SW 1271 (cell line): ENCODE results near the gene ATP5F1E.

Experiments
- DNase-seq, 2 experiments: peaks; one replicate each; lab custom pipeline; 2025; lab: John Stamatoyannopoulos, UW

Gene ATP5F1E

GRCh38 chr20:59032023-59032712 lies at the start of gene ATP5F1E:
TSS of gene ATP5F1E (minus strand) at chr20:59032335. CDS start at chr20:59032251, 84 bp downstream.
- DNase-seq = peak; percentile 89 to 97

- DNase-seq = no peak
These were observed 48.9 kb upstream of the ATP5F1E start for GRCh38 chr20:59081036-59081435.

GRCh38 chr20:59078231-59078630 lies 46.1 kb upstream of the ATP5F1E start:
- no peak for DNase-seq

DNA sequence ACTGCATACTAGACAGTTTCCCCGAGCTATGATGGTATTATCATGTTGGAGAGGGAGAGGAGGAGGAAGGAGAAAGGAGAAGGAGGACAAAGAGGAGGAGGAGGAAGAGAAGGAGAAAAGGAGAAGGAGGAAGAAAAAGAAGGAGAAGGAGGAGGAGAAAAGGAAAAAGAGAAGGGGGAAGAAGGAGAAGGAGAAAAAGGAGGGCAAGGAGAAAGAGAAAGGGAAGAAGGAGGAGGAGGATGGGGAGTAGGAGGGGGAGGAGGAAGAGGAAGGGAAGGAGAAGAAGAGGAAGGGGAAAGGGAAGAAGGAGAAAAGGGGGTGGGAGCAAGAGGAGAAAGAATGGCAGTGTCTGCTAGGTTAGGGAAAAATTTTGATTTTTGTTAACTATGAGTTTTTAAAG lies 45.6 kb upstream of the ATP5F1E start:
- DNase-seq = no peak

DNA sequence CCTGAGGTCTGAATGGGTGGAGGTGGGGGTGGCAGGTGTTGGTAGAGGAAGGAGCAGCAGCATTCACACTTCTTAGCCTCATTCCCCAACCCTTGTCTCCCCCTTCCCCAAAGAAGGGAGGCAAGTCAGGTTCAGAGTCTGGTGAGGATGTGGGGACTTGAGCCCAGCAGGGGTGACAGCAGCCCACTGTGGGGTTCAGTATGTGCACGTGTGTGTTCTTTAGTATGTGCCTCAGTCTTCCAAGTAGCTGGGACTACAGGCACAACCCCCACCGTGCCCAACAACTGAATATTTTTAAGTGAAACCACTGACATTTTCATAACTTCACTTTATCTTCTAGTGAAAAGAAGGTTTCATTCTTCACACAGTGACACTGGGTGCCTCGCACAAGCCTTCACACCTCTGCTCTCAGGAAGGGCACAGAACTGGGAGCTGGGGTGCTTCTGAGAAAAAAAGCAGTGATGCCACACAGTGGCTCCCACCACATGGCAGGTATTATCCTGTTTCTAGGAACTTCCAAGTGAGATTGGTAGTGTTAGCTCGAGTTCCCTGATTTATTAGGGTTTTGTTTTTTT lies 43.9 kb upstream of the ATP5F1E start:
- DNase-seq = no peak

GRCh38 chr20:59074456-59074855 lies 42.3 kb upstream of the ATP5F1E start:
- no peak for DNase-seq

DNA sequence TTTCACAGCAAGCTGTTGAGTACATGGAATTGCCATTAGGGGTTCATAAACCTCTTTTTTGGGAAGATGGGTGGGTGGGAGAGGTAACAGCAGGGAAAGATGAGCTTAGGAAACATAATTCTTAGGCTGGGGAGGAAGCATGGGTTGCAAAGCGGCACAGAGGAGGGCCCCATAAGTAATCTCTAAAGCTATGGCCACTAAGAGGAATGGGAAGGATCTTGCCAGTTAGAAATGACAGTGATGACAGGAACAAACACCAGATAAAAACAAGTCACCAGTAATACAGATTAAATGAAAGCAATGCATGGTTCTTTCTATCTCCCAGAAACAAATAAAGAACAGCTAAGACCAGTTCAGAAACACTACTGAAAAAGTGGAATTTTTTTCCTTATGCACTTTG lies 41.4 kb upstream of the ATP5F1E start:
- no peak for DNase-seq

DNA sequence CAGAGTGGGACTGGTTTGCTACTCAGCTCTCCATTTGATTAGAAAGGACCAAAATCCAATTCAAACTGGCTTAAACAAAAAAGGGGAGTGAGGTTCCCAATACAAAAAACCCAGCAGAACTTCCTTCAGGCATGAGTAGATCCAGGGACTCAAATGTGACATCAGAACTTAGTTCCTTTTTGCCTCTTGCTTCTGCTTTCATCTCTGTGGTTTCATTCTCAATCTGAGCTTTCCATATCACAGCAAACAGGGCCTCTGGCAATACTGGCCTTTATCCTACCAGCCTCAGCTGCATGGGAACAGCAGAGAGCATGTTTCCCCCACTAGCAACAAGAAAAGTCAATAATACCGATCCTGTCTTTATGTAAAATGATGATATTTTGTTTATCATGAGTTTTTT lies 39.1 kb upstream of the ATP5F1E start:
- no peak for DNase-seq

- DNase-seq = no peak
These were observed 36.9 kb upstream of the ATP5F1E start for GRCh38 chr20:59069026-59069425.

GRCh38 chr20:59068534-59068933 lies 36.4 kb upstream of the ATP5F1E start:
- DNase-seq = no peak

GRCh38 chr20:59064214-59064722 lies 32.1 kb upstream of the ATP5F1E start:
- no peak for DNase-seq

DNA sequence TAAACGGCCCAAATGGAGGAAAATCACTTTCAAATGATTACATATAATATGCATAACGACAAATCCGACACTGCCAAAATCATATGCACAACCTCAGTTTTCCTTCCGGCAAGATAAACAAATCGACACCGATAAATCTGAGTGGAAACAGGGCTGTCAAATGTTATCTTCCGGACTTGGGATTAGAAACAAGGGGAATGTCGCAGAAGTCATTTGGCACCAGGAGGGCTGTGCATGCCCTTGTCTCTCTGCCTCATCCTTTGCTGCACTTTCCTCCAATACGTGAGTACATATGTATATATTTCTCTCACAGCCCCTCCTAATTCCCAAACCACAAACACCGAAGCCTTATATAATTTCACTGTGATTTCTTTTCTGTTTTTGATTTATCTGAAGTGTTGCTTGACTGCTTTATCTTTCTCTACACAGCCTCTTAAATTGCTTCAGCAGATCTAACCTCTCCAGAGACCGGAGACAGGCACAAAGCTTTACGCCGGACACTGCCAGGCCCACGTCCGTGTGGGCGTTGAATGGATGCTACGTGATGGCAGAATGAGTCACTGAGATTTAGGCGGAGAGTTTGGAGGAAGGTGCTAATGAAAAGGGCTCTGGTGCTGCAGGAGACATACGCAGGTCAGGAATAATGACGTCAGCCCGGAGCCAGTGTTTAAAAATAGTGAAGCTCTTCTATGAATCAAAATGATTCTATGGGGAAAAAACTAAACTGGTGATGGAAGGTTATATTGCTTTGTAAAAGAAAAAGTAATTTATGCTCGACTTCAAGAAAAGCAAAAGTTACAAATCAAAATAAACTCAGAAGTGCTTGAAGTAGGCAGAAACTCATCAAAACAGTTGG lies 31.5 kb upstream of the ATP5F1E start:
- DNase-seq = no peak

DNA sequence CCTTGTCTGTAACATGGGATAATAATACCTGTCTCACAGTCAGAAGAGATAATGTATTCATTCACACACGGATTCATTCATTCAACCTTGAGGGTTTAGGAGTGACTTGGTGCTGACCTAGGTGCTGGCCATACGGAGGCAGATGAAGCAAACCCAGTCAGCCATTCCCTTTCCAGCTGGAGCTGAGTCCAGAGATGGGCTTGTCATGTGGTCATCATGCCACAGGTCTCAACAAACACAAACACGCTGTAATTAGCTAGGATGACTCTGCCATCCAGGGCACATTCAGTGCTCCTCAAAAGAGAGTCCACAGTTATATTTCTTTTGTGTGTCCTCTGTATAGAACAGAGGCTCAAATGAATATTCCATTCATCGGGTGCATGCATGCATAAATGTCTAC lies 29.9 kb upstream of the ATP5F1E start:
- DNase-seq = no peak

DNA sequence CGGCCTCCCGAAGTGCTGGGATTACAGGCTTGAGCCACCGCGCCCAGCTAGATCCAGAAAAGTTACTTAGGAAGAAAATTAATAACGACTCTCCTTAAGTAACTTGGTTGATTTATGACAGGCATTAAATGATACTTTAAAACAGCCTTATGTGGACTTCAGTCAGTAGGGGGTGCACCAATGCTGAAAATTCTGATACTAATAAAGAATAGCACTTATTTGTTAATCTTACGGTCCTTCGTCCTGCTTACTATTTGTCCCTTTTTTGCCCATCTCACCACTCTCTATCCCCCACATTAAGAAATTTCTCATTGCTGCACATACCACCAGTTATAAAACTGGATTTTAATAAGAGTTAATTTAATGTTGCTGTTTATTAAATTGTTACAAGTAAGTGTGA lies 23.2 kb upstream of the ATP5F1E start:
- DNase-seq = peak in 1 of 2 experiments; percentile 13

- no peak for DNase-seq
These were observed 19.6 kb upstream of the ATP5F1E start for GRCh38 chr20:59051666-59052185.

DNA sequence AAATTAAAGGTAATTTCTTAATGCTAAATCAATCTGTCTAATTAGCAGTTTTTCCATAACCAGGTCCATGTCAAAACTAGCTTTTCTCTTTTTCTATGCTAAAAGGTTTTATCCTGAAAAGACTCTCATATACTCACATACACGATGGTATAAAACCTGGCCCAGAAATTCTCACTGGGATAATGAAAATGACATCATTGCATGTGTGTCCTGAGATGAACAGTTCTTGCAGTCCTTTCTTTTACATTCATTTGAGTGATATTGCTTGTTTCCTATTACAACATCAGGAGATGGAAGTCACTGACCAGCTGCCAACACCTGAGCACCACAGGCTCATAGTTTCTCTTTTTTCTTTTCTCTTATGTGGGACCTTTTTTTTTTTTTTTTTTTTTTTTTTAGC lies 18.3 kb upstream of the ATP5F1E start:
- no peak for DNase-seq

DNA sequence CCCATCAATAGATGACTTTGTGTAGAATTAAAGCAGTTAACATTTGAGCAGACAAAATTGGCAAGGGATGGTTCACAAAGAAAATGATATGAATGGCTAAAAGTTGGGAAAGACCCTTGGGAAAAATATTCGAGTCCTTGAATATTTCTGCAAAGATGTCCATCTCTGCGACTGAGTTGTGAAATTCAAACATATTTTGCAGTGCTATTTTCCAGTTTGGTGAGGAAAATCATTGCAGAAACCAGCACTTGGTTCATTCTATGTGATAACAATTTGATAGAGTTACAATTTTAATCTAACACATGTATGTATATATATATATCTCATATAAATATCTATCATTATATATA lies 16.5 kb upstream of the ATP5F1E start:
- no peak for DNase-seq

GRCh38 chr20:59047938-59048680 lies 16.0 kb upstream of the ATP5F1E start:
- no peak for DNase-seq

- DNase-seq = no peak
These were observed 14.7 kb upstream of the ATP5F1E start for GRCh38 chr20:59046862-59047261.

GRCh38 chr20:59044796-59045195 lies 12.7 kb upstream of the ATP5F1E start:
- DNase-seq = no peak

DNA sequence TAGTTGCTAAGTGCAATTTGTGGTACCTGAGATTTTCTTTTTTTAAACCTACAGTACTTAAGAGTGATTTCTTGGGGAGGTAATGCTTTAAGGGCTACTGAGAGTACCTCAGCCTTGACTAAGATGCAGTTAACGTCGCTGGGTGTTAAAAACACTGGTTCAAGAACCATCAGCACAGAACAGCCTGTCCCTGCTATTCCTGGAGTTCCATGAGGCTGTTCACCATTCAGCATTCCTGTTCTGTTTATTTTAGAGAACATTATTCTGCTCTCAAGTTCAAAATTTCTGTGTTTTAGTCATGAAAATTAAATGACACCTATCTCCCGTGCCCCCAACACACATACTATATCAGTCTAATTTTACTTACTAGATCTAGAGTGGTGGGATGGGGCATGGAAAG lies 12.2 kb upstream of the ATP5F1E start:
- DNase-seq = no peak

DNA sequence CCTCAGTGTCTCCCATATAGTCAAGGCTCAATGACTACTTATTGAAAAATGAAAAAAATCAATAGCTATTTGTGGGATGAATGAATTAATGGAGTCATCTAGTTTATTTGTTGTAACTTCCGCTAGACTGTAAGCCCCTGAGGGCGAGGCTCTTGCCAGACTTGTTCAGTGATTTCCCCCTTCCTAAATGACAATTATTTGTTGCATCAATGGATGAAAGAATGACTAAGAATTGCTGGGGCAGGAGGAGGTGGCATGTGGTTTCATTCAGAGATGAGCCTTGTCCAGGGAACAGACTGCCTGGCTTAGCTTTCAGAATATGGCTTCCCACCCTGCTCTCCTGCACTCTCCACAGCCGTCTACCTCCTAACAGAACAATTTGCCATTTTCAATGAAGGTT lies 11.6 kb upstream of the ATP5F1E start:
- no peak for DNase-seq
